ENCODE results near the gene ITPR1.

- no peak for TF ChIP-seq EZH2phosphoT487 (IDR thresholded peaks at IDR 0.05; ENCODE audit: insufficient read depth, low read depth)
- no peak for TF ChIP-seq EZH2 (IDR thresholded peaks at IDR 0.05; ENCODE audit: insufficient read depth, poor library complexity, severe bottlenecking)
Observed at GRCh38 chr3:4693620-4694019, 200.5 kb downstream of the ITPR1 start.
